ENCODE measurements around the gene ESPN. TPM values are rescaled to one million over a fixed set of nuclear protein-coding genes. Genes with fewer than 3 reads are reported as not detected.

Gene ESPN
- total RNA-seq, 2 experiments from 2014 or later: 0.96 to 0.98 TPM

DNA sequence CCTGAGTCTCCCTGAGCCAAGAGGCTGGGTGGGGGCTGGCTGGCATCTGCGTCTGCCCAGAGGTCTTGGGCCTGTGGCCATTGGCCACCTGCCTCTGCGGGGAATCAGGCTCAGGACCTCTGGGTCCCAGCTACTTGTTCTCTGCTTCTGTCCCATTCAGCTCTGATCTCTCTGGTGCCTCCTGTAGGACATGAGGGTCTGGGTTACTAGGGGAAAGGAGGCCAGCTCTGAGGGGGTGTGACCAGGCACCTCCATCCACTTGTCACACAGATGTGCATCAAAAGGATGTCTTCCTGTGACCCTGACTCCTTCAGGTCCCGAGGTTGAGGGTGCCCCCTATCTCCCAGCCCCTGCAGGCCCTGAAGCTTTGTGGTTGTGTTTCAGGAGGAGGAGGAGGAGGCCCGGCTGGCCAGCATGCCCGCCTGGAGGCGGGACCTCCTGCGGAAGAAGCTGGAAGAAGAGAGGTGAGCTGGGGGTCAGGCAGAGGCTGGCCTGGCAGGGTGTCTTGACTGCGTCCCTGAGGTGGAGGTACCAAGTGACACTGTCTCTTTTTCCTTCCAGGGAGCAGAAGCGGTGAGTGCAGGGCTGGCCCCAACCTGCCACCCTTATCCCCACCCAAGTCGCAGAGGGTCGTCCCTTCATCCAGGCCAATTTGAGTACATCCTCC is 32.4 kb downstream of the ESPN start:
- peaks cover 38% of the 10 kb centered on the region for H3K27me3 Mint-ChIP-seq
- peaks cover 11% of the 10 kb centered on the region for H3K36me3 Mint-ChIP-seq (ENCODE audit: low read depth)
- H3K4me1 Mint-ChIP-seq: peaks cover 36% of the 10 kb centered on the region
- ChIA-PET POLR2A (no interaction called here), CTCF (interaction anchor here (0.6 to 1.2 kb wide), 3 partner anchors 9 to 256 kb away, joined by 3 read pairs; partner anchors contain the start of gene TNFRSF25)
- no peak for DNase-seq
- no peaks in the 10 kb centered on the region for H3K9me3 Mint-ChIP-seq
- H3K27ac Mint-ChIP-seq: no peak overlapping the region
- no peak overlapping the region for H3K4me3 Mint-ChIP-seq

DNA sequence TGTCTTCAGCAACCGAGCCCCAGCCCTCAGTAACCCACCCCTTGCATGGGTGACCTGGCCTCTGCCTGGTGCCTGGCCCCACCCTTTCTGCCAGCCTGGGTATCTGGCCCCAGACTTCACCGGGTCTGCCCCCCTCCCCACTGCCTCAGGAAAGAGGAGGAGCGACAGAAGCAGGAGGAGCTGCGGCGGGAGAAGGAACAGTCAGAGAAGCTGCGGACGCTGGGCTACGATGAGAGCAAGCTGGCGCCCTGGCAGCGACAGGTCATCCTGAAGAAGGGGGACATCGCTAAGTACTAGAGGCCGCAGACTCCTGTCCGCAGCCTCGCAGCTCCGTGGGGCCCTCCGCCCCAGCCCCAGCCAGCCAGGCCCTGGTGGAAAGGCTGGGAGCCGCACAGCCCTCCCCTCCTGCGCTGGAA is 35.3 kb downstream of the ESPN start:
- peak; percentile 73 for DNase-seq
- Mint-ChIP-seq H3K36me3 (ENCODE audit: low read depth) (peaks cover 35% of the 10 kb centered on the region), H3K27me3 (peaks cover 19% of the 10 kb centered on the region), H3K4me1 (peaks cover 51% of the 10 kb centered on the region), H3K27ac (peak overlapping the region; percentile 92), H3K9me3 (no peaks in the 10 kb centered on the region), H3K4me3 (peak overlapping the region; percentile 74)
- ChIA-PET CTCF (interaction anchor here (0.5 to 2.1 kb wide), 16 partner anchors 12 to 466 kb away, joined by 3 to 9 read pairs (median 4); partner anchors contain the start of gene DNAJC11), POLR2A (interaction anchor here (0.7 to 2.0 kb wide), 20 partner anchors 9 to 467 kb away, joined by 3 to 15 read pairs (median 4); partner anchors contain the start of genes ICMT, NPHP4 and ZBTB48)

DNA sequence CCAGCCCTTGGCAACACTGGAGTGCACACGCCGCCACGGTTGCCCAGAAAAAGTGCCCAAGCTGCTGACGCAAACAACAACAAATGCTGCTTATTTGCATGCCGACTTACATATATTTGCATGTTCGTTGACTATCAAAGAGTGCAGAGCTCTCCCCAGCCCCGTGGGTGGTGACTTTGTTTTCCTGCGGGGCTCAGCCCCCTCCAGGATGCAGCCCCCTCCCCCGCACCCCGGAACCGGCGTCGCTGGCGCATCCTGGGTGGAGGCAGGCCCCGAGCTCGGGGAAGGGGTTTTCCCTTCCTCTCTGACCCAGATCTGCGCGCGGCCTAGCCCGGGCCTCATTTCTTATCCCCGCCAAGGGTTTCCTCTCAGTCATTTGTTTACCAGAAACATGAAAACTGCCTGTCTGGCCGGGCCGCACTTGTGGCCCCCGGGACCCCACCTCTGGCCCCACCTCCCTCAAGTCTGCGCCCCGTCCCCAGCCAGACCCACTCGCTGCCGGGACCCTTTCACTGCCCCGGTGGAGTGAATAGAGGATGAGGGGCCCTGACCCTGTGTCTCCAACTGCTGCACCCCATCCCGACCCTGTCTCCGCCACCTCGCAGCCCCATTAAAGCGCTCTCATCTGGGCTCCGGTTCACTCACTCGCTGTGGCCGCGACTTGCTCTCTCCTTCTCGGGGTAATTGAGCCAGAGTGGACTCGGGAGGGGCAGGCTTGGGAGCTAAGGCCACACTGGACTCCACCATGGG is 35.9 kb downstream of the ESPN start:
- POLR2A ChIA-PET: interaction anchor here (0.7 to 2.0 kb wide), 19 partner anchors 10 to 468 kb away, joined by 3 to 15 read pairs (median 4); partner anchors contain the start of genes ICMT, NPHP4 and ZBTB48
- H3K36me3 Mint-ChIP-seq (ENCODE audit: low read depth): peaks cover 37% of the 10 kb centered on the region
- peaks cover 51% of the 10 kb centered on the region for H3K4me1 Mint-ChIP-seq

DNA sequence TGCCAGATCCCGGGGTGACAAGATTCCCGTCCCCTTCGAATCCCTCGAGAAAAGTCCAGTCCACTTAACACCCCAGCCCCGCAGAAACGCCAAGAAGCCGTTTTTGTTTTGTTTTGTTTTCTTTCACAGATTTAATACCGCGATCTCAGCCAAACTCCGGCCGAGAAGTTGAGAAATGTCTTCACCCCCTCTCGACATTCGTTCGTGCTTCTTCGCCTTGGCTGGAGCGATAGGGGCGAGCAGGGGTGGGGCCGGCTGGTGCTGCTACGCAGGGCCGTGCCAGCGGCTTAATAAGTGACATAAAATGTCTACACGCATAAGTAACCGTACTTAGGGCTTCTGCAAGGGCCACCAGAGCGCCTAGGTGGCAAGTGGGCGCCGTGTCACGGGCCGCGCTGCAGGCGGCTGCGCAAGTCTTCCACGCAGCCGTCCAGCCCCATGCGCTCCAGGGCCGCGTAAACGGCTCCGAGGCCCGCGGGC is 36.5 kb downstream of the ESPN start:
- POLR2A ChIA-PET: interaction anchor here (1.1 to 2.0 kb wide), 6 partner anchors 11 to 143 kb away, joined by 4 to 15 read pairs (median 6); no protein-coding TSS in a partner anchor
- Mint-ChIP-seq H3K36me3 (ENCODE audit: low read depth) (peaks cover 38% of the 10 kb centered on the region), H3K27me3 (peaks cover 14% of the 10 kb centered on the region), H3K27ac (peak overlapping the region; percentile 92), H3K9me3 (no peaks in the 10 kb centered on the region), H3K4me1 (peaks cover 51% of the 10 kb centered on the region), H3K4me3 (peak overlapping the region; percentile 74)
- no peak for DNase-seq
- CTCF ChIA-PET: interaction anchor here (1.0 to 2.0 kb wide), 5 partner anchors 11 to 240 kb away, joined by 3 to 8 read pairs (median 6); partner anchors contain the start of gene DNAJC11

More for the DNA sequence above, 35.9 kb downstream of the ESPN start:
- Mint-ChIP-seq H3K27ac (peak overlapping the region; percentile 92), H3K27me3 (peaks cover 19% of the 10 kb centered on the region), H3K9me3 (no peaks in the 10 kb centered on the region), H3K4me3 (peak overlapping the region; percentile 74)
- peak; percentile 90 for DNase-seq
- CTCF ChIA-PET: interaction anchor here (0.5 to 2.1 kb wide), 15 partner anchors 12 to 241 kb away, joined by 3 to 9 read pairs (median 4); partner anchors contain the start of gene DNAJC11

DNA sequence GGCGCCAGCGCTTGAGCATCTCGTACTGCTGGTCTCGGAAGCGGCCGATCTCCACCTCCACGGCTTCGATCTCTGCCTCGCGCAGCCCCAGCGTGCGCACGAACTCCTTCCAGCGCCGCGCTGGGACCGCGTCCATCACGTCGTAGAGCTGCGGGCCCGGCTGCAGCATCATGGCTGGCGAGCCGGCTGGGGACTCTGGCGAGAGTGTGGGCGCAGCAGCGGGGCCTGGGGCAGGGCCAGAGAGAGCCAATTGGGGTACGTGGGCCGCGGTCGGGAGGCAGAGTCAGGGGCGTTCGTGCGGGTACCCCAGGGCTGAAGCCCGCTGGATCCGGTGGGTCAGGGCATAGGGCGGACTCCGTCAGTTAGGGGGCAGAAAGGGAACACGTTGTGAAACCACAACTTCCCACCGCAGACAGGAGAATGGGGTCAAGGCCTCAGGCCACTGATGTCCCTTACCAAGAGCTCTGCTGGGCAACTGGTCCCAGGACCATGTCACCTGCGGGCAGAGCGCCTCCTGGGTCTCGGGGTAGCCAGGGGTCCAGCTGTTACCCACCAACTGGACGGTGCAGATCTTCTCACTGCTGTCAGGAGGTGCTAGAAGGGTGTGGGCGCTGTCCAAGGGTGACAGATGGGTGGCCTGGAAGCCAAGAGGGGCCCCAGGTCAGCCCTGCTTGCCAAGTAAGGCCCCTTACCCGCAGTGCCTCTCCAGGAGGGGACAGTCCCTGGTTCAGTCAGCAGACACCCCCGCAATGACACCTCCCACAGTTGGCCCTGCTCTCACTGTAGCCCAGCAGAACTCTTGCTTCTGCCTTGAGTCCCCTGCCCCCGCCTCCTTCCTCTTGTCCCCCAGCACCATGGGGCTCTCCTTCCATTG is 37.2 kb downstream of the ESPN start:
- POLR2A ChIA-PET: interaction anchor here (0.8 to 1.4 kb wide), 2 partner anchors 10 to 19 kb away, joined by 3 read pairs; no protein-coding TSS in a partner anchor
- peaks cover 54% of the 10 kb centered on the region for H3K4me1 Mint-ChIP-seq
- peaks cover 7% of the 10 kb centered on the region for H3K27me3 Mint-ChIP-seq
- CTCF ChIA-PET: no interaction called here
- peak overlapping the region; percentile 68 for H3K27ac Mint-ChIP-seq
- peak overlapping the region; percentile 28 for H3K4me3 Mint-ChIP-seq
- DNase-seq: no peak
- H3K36me3 Mint-ChIP-seq (ENCODE audit: low read depth): peaks cover 38% of the 10 kb centered on the region
- H3K9me3 Mint-ChIP-seq: no peaks in the 10 kb centered on the region

DNA sequence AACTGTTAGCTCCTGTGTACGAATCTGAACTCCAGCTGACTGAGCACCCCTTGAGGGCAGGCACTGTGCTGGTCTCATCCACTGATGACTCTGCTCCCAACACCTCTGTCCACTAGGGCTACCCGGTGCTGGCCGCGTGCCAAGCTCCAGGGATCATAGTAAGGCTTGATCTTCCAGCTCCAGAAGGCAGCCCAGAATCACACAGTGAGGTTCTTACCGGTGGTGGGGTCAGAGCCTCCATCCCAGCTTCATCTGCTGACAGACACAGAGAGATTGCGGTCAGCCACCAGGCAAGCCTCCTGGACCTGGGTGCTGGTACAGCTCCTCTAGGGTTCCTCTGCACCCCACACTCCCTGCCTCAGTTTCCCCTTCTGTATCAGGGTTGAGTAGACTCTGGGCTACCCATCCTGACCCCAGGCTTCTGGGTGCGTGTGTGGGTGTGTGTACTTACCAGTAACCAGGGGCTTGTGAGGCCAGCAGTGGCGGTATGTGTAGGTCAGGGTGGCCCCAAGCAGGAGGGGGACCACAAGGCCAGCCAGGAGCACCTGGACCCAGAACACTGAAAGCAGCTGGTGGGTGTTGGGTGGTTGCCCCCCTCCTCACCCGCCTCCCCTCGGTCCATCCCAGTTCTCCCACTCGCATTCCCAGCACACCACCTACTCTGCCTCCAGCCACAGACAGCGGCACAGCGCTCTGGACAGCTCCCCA is 38.0 kb downstream of the ESPN start:
- Mint-ChIP-seq H3K9me3 (no peaks in the 10 kb centered on the region), H3K36me3 (ENCODE audit: low read depth) (peaks cover 38% of the 10 kb centered on the region), H3K27ac (peak overlapping the region; percentile 68), H3K4me1 (peaks cover 54% of the 10 kb centered on the region), H3K27me3 (no peaks in the 10 kb centered on the region), H3K4me3 (peak overlapping the region; percentile 28)
- no peak for DNase-seq
- ChIA-PET POLR2A (interaction anchor here (0.8 to 1.5 kb wide), 6 partner anchors 9 to 137 kb away, joined by 3 read pairs; no protein-coding TSS in a partner anchor), CTCF (interaction anchor here (0.5 to 1.7 kb wide), 4 partner anchors 8 to 78 kb away, joined by 3 to 7 read pairs (median 4); no protein-coding TSS in a partner anchor)

DNA sequence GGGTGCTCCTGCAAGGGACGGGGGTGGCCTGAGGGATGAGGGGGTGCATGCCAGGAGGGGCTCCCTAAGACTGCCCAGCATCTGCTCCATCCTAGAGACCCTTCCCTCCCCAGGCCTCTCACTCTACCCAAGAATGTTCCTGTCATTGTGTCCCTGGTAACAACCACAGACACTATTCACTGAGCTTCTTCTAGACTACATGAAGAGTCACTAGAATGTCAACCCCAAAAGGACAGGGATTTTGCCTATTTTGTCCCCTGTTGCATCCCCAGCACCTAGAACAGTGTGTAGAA is 38.5 kb downstream of the ESPN start:
- H3K9me3 Mint-ChIP-seq: no peaks in the 10 kb centered on the region
- DNase-seq: no peak
- H3K27me3 Mint-ChIP-seq: no peaks in the 10 kb centered on the region
- H3K27ac Mint-ChIP-seq: peak overlapping the region; percentile 52
- H3K4me3 Mint-ChIP-seq: peak overlapping the region; percentile 31
- H3K36me3 Mint-ChIP-seq (ENCODE audit: low read depth): peaks cover 38% of the 10 kb centered on the region
- H3K4me1 Mint-ChIP-seq: peaks cover 54% of the 10 kb centered on the region
- POLR2A ChIA-PET: interaction anchor here (0.8 to 2.1 kb wide), 6 partner anchors 10 to 137 kb away, joined by 3 to 6 read pairs (median 3); no protein-coding TSS in a partner anchor
- CTCF ChIA-PET: interaction anchor here (0.5 to 1.7 kb wide), 6 partner anchors 9 to 77 kb away, joined by 3 to 7 read pairs (median 4); no protein-coding TSS in a partner anchor

DNA sequence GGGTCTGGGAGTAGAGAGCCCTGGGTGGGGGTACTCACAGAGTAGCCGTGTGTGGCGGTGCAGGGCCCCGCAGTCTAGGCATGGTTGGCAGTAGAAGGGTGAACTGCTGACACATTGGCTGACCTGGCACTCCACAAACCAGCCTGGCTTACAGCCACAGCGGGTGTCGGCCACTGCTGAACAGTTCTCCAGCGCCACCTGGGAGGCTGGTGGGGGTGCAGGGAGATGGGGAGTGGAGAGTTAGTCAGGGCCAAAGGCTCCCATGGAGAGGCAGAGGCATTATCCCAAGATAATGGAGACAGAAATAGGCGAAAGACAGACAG is 39.9 kb downstream of the ESPN start:
- peaks cover 38% of the 10 kb centered on the region for H3K36me3 Mint-ChIP-seq (ENCODE audit: low read depth)
- peak overlapping the region; percentile 96 for H3K4me3 Mint-ChIP-seq
- ChIA-PET CTCF (interaction anchor here (0.5 to 1.3 kb wide), 3 partner anchors 8 to 42 kb away, joined by 3 to 4 read pairs (median 3); no protein-coding TSS in a partner anchor), POLR2A (interaction anchor here (1.7 to 2.1 kb wide), 2 partner anchors 10 to 26 kb away, joined by 6 read pairs; no protein-coding TSS in a partner anchor)
- peak; percentile 67 for DNase-seq
- peaks cover 49% of the 10 kb centered on the region for H3K4me1 Mint-ChIP-seq
- no peaks in the 10 kb centered on the region for H3K9me3 Mint-ChIP-seq
- peak overlapping the region; percentile 84 for H3K27ac Mint-ChIP-seq
- H3K27me3 Mint-ChIP-seq: no peaks in the 10 kb centered on the region

DNA sequence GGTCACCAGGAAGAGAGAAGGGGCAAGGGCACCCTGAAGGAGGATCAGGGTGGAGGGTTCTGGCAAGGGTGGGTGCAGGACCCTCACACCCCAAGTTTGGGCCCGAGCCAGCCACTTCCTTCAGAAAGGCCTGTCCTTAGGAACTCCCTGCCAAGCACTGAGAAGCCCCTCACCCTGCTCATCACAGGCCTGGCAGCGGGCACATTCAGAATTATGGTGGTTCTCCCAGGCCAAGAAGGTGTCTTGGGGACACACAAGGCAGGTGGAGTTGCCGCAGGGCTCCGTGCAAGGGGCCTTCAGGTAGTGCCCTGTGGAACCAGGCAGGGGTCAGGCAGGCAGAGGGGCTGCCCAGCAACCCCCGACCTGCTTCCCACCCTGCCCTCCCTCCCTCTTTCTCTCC is 40.3 kb downstream of the ESPN start:
- Mint-ChIP-seq H3K4me1 (peaks cover 45% of the 10 kb centered on the region), H3K36me3 (ENCODE audit: low read depth) (peaks cover 38% of the 10 kb centered on the region)

DNA sequence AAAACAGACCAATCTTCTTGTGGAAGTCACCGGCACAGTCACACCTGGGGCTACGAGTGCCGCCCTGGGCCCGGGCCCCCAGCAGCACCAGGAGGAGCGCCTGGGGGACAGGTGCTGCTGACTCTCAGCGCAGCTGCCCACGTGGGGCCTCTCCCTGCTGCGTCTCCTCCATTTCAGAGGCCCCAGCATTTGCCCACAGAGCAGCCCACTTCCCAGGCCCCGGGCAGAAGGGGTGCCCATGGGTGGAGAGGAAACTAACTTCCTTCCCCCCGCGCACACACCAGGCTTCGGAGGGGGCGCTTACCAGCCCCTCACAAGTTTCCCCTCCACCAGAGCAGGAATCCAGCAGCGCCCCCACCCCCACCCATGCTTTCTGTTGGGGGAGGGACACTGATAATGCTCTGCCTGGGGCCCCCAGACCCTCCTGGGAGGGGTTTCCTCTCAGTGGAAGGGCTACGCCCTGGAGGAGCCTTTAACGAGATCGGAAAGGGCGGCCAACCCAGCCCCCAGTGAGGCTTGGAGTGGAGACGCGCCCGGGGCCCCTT is 41.0 kb downstream of the ESPN start:
- ChIA-PET POLR2A (interaction anchor here (1.2 to 1.7 kb wide), 3 partner anchors 11 to 114 kb away, joined by 3 to 6 read pairs (median 3); partner anchors contain the start of gene ZBTB48), CTCF (interaction anchor here (0.9 to 2.3 kb wide), 2 partner anchors 9 to 219 kb away, joined by 3 to 6 read pairs; no protein-coding TSS in a partner anchor)
- Mint-ChIP-seq H3K9me3 (no peaks in the 10 kb centered on the region), H3K27ac (peak overlapping the region; percentile 84), H3K4me3 (peak overlapping the region; percentile 96), H3K36me3 (ENCODE audit: low read depth) (peaks cover 37% of the 10 kb centered on the region), H3K4me1 (peaks cover 40% of the 10 kb centered on the region), H3K27me3 (no peaks in the 10 kb centered on the region)
- DNase-seq: peak; percentile 57

More for the DNA sequence above, 40.3 kb downstream of the ESPN start:
- POLR2A ChIA-PET: interaction anchor here (1.4 to 2.1 kb wide), 3 partner anchors 11 to 28 kb away, joined by 3 to 6 read pairs (median 6); no protein-coding TSS in a partner anchor
- Mint-ChIP-seq H3K4me3 (peak overlapping the region; percentile 96), H3K9me3 (no peaks in the 10 kb centered on the region), H3K27me3 (no peaks in the 10 kb centered on the region), H3K27ac (peak overlapping the region; percentile 84)
- DNase-seq: no peak
- CTCF ChIA-PET: interaction anchor here (0.5 to 2.3 kb wide), 2 partner anchors 42 to 219 kb away, joined by 3 to 6 read pairs; no protein-coding TSS in a partner anchor

DNA sequence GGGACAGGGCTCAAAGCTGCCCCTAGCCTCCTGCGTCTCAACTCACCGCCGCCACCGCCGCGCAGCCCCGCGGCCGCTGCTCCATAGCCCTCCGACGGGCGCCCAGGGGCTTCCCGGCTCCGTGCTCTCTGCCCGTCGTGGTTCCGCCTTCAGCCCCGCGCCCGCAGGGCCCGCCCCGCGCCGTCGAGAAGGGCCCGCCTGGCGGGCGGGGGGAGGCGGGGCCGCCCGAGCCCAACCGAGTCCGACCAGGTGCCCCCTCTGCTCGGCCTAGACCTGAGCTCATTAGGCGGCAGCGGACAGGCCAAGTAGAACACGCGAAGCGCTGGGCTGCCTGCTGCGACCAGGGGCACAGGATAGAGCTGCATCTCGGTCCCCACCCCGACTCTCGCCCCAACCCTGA is 41.4 kb downstream of the ESPN start, which contains the start of gene TNFRSF25:
Gene TNFRSF25 (minus strand): TSS at position 151 of the 400 bp plus-strand sequence. CDS start 66 bp downstream, at position 85.
- no peaks in the 10 kb centered on the region for H3K9me3 Mint-ChIP-seq
- ChIA-PET POLR2A (interaction anchor here (0.6 to 1.7 kb wide), 4 partner anchors 12 to 135 kb away, joined by 3 to 6 read pairs (median 3); partner anchors contain the start of gene ZBTB48), CTCF (interaction anchor here (0.7 to 2.3 kb wide), 6 partner anchors 9 to 220 kb away, joined by 3 to 6 read pairs (median 4); partner anchors contain the start of genes NOL9 and TAS1R1)
- peak; percentile 65 for DNase-seq
- peak within 1 kb of the TSS; percentile 84 for H3K27ac Mint-ChIP-seq
- H3K4me1 Mint-ChIP-seq: peaks cover 35% of the 10 kb centered on the region
- peaks cover 32% of the 10 kb centered on the region for H3K36me3 Mint-ChIP-seq (ENCODE audit: low read depth)
- no peaks in the 10 kb centered on the region for H3K27me3 Mint-ChIP-seq
- peak within 1 kb of the TSS; percentile 96 for H3K4me3 Mint-ChIP-seq
